GM18867 (cell line): ENCODE results near the gene PPP1R12B.
"Not testable (repeated sequence)": the region's sequence is repeated elsewhere in the genome, so short reads cannot be mapped to it uniquely, and the experiment has no call there.

Source experiments
- ATAC-seq: cut with Tn5 transposase; IDR thresholded peaks from one replicate; pipeline ENCODE4 v1.9.1; 2021; ENCODE audit warnings: mild to moderate bottlenecking, moderate library complexity; ENCODE audit not compliant: unreplicated experiment

The PPP1R12B gene

GRCh38 chr1:202480640-202481039 lies 132.1 kb downstream of the PPP1R12B start:
- ATAC-seq: not testable (repeated sequence)

DNA sequence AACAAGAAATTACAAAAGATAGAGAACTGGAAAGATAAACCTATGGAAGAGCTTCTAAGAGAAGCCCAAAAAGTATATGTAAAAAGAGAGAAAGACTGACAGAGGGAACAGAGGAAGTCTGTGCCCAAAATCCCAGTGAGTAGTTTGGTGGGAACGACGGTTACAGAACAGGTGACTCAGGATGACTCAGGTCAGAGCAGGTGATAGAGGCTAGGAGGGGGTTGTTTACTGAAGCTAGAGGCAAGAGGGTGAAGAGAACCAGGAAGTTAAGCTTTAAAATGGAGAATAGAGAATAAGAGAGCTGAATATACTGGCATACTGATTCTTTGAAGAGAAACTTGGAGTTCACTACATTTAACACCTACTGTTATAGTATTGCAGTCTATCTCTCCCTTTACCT lies 134.9 kb downstream of the PPP1R12B start:
- not testable (repeated sequence) for ATAC-seq

- not testable (repeated sequence) for ATAC-seq
These were observed 135.5 kb downstream of the PPP1R12B start for GRCh38 chr1:202484032-202484431.

GRCh38 chr1:202484820-202485219 lies 136.3 kb downstream of the PPP1R12B start:
- not testable (repeated sequence) for ATAC-seq

DNA sequence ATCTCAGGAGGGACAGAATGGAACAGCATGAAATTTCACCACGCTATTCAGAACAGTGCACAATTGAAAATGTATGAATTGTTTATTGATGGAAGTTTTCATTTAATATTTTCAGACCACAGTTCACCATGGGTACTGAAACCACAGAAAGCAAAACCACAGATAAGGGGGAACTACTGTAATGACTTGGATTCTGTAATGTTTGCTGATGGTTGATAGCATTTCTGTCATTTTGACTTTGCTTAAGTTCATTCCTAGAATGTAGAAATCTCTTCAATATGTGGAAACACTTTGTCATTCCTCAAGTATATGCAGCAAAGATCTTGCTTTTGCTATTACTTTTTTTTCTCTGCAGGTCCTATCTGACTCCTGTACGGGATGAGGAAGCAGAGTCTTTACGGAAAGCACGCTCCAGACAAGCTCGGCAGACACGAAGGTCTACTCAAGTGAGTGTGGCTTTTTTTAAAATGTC lies 139.7 kb downstream of the PPP1R12B start:
- peak; percentile 80 for ATAC-seq

GRCh38 chr1:202489101-202489500 lies 140.6 kb downstream of the PPP1R12B start:
- ATAC-seq: not testable (repeated sequence)

DNA sequence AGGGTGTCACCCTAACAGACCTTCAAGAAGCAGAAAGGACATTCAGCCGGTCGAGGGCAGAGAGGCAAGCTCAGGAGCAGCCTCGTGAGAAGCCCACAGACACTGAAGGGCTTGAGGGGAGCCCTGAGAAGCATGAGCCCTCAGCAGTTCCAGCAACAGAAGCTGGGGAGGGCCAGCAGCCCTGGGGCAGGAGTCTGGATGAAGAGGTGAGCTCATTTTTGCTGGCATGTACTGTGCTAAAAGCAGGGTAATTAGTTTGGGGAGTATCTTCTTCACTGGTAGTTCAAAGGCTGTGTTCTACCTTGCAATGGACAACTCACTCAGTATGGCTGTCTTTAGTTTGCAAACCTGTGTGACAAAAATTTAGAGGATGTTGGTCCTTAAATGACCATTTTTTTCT lies 144.6 kb downstream of the PPP1R12B start:
- not testable (repeated sequence) for ATAC-seq

DNA sequence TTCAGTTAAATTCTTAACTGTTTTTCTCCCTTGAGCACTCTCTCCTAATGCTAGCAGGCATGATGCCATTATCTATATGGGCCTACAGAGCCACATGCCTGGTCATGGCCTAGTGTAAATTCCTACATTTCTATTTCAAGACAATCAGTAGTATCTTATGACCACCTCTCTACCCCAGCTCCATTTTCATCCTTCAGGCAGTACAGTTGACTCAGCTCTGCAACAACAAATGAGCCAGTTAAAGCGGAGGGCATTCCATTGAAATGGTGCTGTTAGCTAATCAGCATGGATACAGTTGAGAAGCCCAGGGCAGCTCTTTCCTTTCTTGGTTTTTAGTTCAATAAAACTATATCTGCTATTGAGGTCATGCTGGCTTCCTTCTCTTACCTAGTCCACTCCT lies 150.0 kb downstream of the PPP1R12B start:
- ATAC-seq: no peak

- ATAC-seq: not testable (repeated sequence)
These were observed 151.5 kb downstream of the PPP1R12B start for GRCh38 chr1:202499997-202500396.

- ATAC-seq: no peak
These were observed 152.8 kb downstream of the PPP1R12B start for GRCh38 chr1:202501281-202501680.

DNA sequence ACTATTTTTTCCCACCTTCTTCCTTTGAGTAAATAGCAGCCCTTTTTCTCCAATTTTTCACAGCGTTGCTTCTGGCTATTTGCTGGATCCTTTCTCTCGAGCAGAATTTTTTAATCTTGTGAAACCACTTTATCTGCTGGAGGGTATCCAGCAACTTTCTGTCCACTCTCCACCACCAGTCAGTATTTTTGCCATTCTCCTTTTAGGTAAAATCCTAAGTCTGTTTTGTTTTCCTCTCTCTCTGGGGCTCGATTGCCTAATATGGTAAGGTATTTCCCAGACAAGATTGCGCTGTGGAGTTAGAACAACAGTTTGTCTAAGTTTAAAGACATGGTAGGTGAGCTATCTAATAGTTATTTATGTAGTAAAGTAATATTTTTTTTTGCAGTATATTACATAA lies 156.9 kb downstream of the PPP1R12B start:
- no peak for ATAC-seq

- ATAC-seq: not testable (repeated sequence)
These were observed 157.5 kb downstream of the PPP1R12B start for GRCh38 chr1:202505880-202506575.

DNA sequence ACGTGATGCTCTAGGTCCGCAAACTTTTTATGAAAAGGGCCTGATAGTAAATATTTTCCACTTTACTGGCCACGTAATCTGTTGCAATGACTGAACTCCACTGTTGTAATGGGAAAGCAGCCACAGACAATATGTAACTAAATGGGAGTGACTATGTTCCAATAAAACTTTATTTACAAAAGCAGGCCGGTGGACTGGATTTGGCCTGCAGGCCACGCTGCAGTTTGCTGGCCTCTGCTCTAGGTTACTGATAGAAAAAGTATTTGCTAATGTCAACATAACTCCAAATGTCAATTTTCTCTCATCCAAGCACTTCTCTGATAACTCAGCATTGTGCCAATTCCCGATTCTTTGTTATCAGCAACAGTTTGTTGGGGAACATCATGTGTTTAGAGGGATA lies 160.4 kb downstream of the PPP1R12B start:
- ATAC-seq: not testable (repeated sequence)

DNA sequence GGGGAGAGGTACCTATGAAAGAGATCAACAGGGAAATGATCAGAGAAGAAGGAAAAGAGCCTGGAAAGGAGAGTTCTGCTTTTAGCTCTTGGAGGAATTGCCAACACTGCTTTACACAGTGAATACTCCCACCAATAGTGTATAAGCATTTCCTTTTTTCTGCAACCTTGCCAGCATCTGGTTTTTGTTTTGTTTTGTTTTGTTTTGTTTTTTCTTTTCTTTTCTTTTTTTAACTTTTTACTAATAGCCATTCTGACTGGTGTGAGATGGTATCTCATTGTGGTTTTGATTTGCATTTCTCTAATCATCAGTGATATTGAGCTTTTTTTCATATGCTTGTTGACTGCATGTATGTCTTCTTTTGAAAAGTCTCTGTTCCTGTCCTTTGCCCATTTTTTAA lies 165.4 kb downstream of the PPP1R12B start:
- ATAC-seq: peak; percentile 74

GRCh38 chr1:202516434-202516877 lies 168.0 kb downstream of the PPP1R12B start:
- no peak for ATAC-seq

DNA sequence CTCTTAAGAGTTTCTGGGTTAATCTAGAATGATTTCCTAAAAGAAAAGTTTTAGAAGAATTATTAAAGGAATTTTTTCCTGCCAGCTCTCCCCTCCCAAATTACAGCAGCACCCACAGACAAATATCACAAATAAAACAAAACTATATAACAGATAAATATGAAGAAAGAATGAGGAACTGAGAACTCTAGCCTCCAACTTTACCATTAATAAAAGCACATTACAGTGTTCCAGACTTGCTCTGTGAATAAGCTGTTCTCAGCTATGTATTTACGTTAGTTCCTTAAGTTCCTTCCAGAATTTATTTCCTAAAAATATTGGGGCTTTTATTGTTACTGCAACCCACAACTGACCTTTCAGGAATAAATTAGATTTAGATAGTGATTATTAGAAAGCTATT lies 168.6 kb downstream of the PPP1R12B start:
- ATAC-seq: not testable (repeated sequence)

DNA sequence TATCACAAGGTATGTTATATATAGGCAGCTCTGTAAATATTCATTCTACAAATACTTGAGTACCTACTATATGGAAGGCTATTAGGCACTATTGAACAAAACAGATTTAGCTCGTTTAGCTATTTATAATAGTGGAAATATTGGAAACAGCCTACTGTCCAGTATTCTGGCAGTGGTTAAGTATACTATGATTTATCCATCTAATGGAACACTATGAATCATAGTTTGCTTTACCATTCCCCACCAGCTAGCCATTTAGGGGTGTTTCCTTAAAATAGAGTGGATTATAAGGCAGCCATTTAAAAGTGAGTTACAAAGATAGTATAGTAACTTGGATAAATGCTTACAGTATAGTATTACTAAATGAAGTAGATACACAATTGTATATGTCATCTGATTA lies 169.7 kb downstream of the PPP1R12B start:
- ATAC-seq: not testable (repeated sequence)

DNA sequence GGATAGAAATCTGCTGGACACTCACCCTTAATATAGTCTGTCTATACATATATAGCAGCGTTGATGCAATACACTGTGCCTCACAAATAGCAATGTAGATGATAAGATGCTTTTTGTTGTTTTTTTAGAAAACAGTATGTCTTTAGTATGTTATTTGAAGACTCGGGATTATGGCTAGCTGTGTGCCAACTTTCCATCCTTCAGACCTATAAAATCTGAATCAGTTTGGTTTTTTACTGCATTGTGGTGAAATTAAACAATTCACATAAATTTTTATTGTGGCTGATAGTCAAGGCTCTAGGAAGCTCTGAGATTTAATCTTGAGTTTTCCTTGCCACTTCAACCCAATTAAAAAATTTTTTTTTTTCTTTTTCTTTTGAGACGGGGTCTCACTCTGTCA lies 170.4 kb downstream of the PPP1R12B start:
- not testable (repeated sequence) for ATAC-seq

DNA sequence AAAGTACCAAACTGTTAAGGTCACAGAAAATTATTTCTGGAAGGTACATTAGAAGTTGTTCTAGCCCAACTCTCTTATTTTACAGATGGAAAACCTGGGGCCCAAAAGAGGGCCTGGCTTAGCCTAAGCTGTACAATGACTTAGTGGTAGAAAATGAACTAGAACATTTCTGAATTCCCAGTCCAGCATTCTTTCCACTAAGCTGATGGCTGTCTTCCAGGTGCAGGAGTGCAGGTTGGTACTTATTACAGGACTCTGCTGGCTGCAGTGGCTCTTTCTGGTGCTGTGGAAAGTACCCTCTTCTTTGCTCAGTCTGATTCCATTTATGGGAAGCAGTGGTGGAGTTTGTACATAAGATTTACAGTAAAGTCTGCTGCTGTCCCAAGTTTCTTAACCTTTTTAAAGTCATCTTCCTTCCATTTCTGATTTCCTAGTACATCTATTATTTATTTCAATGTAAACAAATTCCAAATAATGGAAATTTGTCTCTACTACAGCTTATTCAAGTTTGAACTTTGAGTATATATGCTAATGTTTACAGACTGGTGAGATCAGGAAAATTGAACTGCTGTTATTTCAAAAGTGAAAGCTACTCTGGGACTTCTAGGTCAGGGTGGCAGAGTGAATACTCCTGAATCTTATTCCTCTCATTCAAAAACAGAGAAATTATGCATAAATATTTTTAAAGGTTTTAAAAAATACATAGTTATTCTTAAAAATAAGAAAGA lies 171.8 kb downstream of the PPP1R12B start:
- ATAC-seq: not testable (repeated sequence)

DNA sequence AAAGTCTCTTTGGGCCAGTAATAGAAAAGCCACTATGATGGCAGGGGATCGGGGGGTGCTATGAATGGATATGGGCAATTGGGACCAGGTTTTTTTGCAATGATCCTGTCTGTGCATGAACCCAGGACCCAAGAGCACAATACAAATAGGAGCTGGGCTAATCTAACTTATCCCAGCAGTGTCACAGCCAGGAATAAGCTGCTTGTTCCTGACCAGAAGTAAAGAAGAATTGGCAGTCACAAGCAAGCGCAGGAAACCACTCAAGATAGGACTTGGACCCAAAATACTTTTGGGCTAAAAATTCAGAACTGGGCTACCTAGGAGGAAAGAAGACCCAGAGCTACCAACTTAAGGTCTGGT lies 172.3 kb downstream of the PPP1R12B start:
- ATAC-seq: not testable (repeated sequence)

DNA sequence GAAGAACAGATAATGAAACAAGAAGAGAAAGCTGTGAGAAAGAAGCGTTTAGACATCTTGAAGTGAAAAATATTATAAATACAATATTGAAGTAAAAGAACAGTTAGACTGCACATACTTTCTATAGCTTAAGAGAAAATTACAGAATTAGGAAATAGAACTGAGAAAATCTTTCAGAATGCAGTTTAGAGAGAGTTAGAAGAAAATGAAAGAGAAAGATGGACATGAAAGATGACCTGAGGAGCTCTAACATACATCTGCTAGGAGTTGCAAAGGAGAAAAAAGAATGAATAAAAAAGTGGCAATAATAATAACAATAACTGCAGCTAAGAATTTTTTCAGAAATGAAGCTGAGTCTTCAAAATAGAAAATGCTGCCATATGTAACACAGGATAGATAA lies 173.0 kb downstream of the PPP1R12B start:
- not testable (repeated sequence) for ATAC-seq

- ATAC-seq: no peak
These were observed 173.4 kb downstream of the PPP1R12B start for GRCh38 chr1:202521886-202522285.
